Smooth muscle cell (in vitro differentiated cells): ENCODE measurements around the gene CNTNAP2. TPM values are rescaled to one million over a fixed set of nuclear protein-coding genes. Genes with fewer than 3 reads are reported as not detected.

Experiments used
- DNase-seq: peaks from one replicate; lab custom pipeline; 2025; ENCODE audit not compliant: unreplicated experiment; lab: John Stamatoyannopoulos, UW
- H2AFZ ChIP-seq: fragments of 200-600 bp; sonication (generic); 2 replicates; pipeline ENCODE4 v1.6.0; 2016; ENCODE audit warnings: antibody characterized with exemption, low read depth, mild to moderate bottlenecking
- H3F3A ChIP-seq: fragments of 200-600 bp; sonication (generic); 2 replicates; pipeline ENCODE4 v1.6.0; 2017; ENCODE audit warnings: antibody characterized with exemption, low read depth
- H3K27ac ChIP-seq: fragments of 200-600 bp; sonication (generic); 2 replicates; pipeline ENCODE4 v1.5.1; 2016; ENCODE audit warnings: low read depth, mild to moderate bottlenecking
- H3K27me3 ChIP-seq: fragments of 200-600 bp; sonication (generic); 2 replicates; pipeline ENCODE4 v1.6.1; 2016; ENCODE audit warnings: low read depth, mild to moderate bottlenecking
- H3K36me3 ChIP-seq: fragments of 200-600 bp; sonication (generic); 2 replicates; pipeline ENCODE4 v1.5.1; 2016; ENCODE audit warnings: low read depth
- H3K4me1 ChIP-seq: fragments of 200-600 bp; sonication (generic); 2 replicates; pipeline ENCODE4 v1.5.1; 2016; ENCODE audit warnings: low read depth
- H3K4me2 ChIP-seq: fragments of 200-600 bp; sonication (generic); 2 replicates; pipeline ENCODE4 v1.6.0; 2016; ENCODE audit warnings: mild to moderate bottlenecking
- H3K4me3 ChIP-seq: fragments of 200-600 bp; sonication (generic); 2 replicates; pipeline ENCODE4 v1.5.1; 2016; ENCODE audit warnings: mild to moderate bottlenecking
- H3K79me2 ChIP-seq: fragments of 200-600 bp; sonication (generic); 2 replicates; pipeline ENCODE4 v1.6.0; 2016; ENCODE audit warnings: low read depth, mild to moderate bottlenecking
- H3K9ac ChIP-seq: fragments of 200-600 bp; sonication (generic); 2 replicates; pipeline ENCODE4 v1.6.0; 2016; ENCODE audit warnings: low read depth
- H3K9me3 ChIP-seq: fragments of 200-600 bp; sonication (generic); replicated peaks from 2 replicates; pipeline ENCODE4 v1.5.1; 2016; ENCODE audit warnings: low read depth
- H4K20me1 ChIP-seq: fragments of 200-600 bp; sonication (generic); 2 replicates; pipeline ENCODE4 v1.6.0; 2016; ENCODE audit warnings: low read depth
- CTCF ChIP-seq: fragments of 200-600 bp; sonication (generic); IDR thresholded peaks from 2 replicates; pipeline ENCODE4 v1.5.1; 2017; ENCODE audit warnings: borderline replicate concordance, mild to moderate bottlenecking, antibody characterized with exemption; ENCODE audit not compliant: insufficient read depth, poor library complexity, severe bottlenecking
- WGBS: methylation state at CpG from one replicate; pipeline ENCODE4 v1.1.7; 2016; ENCODE audit warnings: low lambda C conversion rate; 5-methylcytosine and 5-hydroxymethylcytosine counted together
- polyA plus RNA-seq: library from polyadenylated mRNA; unstranded; fragments of >200 nt; fragmentation: Nextera tagmentation; extraction: Ambion mirVana; gene quantifications from 2 replicates; pipeline ENCODE4 v1.2.1, GENCODE V29; 2016
- total RNA-seq: library from RNA; depleted of rRNA; stranded (reverse); fragments of >200 nt; gene quantifications from 2 replicates; pipeline ENCODE4 v1.2.3, GENCODE V29; 2014

CNTNAP2 gene
- total and polyA plus RNA-seq, 2 experiments from 2014 or later: 1.7 to 9.0 TPM

- Histone ChIP-seq H3K27ac (no peak overlapping the region), H3K4me1 (no peaks in the 10 kb centered on the region), H3K9me3 (no peaks in the 10 kb centered on the region), H3K79me2 (no peaks in the 10 kb centered on the region), H3K4me3 (no peak overlapping the region), H3K4me2 (no peak overlapping the region), H4K20me1 (no peaks in the 10 kb centered on the region), H3K27me3 (no peaks in the 10 kb centered on the region), H2AFZ (no peak overlapping the region), H3K9ac (no peak overlapping the region), H3K36me3 (no peaks in the 10 kb centered on the region), H3F3A (no peaks in the 10 kb centered on the region)
- no peak for DNase-seq
- WGBS: 94% methylated on average over 2 of the region's 2 CpGs
- TF ChIP-seq CTCF: no peak
These were observed 727.8 kb downstream of the CNTNAP2 start for GRCh38 chr7:146844405-146844804.

GRCh38 chr7:146858690-146859089 lies 742.1 kb downstream of the CNTNAP2 start:
- H3K9ac ChIP-seq: no peak overlapping the region
- no peaks in the 10 kb centered on the region for H4K20me1 ChIP-seq
- no peak for DNase-seq
- H3K36me3 ChIP-seq: no peaks in the 10 kb centered on the region
- no peaks in the 10 kb centered on the region for H3K9me3 ChIP-seq
- no peaks in the 10 kb centered on the region for H3K79me2 ChIP-seq
- H3K4me1 ChIP-seq: no peaks in the 10 kb centered on the region
- TF ChIP-seq CTCF: no peak
- H2AFZ ChIP-seq: no peak overlapping the region
- no peak overlapping the region for H3K4me2 ChIP-seq
- no peak overlapping the region for H3K27ac ChIP-seq
- H3F3A ChIP-seq: no peaks in the 10 kb centered on the region
- H3K27me3 ChIP-seq: no peaks in the 10 kb centered on the region
- H3K4me3 ChIP-seq: no peak overlapping the region

GRCh38 chr7:146861701-146862100 lies 745.1 kb downstream of the CNTNAP2 start:
- H3K9me3 ChIP-seq: no peaks in the 10 kb centered on the region
- no peaks in the 10 kb centered on the region for H3K27me3 ChIP-seq
- H3K27ac ChIP-seq: no peak overlapping the region
- H3K4me1 ChIP-seq: no peaks in the 10 kb centered on the region
- DNase-seq: no peak
- H3K36me3 ChIP-seq: no peaks in the 10 kb centered on the region
- whole genome bisulfite sequencing: 85% methylated on average over 4 of the region's 4 CpGs
- H3K4me3 ChIP-seq: no peak overlapping the region
- H3K4me2 ChIP-seq: no peak overlapping the region
- H3F3A ChIP-seq: no peaks in the 10 kb centered on the region
- no peaks in the 10 kb centered on the region for H4K20me1 ChIP-seq
- no peaks in the 10 kb centered on the region for H3K79me2 ChIP-seq
- H2AFZ ChIP-seq: no peak overlapping the region
- no peak for TF ChIP-seq CTCF
- no peak overlapping the region for H3K9ac ChIP-seq

- Histone ChIP-seq H2AFZ (no peak overlapping the region), H4K20me1 (no peaks in the 10 kb centered on the region), H3K9me3 (no peaks in the 10 kb centered on the region), H3K9ac (no peak overlapping the region), H3K27me3 (no peaks in the 10 kb centered on the region), H3F3A (no peaks in the 10 kb centered on the region), H3K27ac (no peak overlapping the region), H3K36me3 (no peaks in the 10 kb centered on the region), H3K79me2 (no peaks in the 10 kb centered on the region), H3K4me2 (no peak overlapping the region), H3K4me1 (no peaks in the 10 kb centered on the region), H3K4me3 (no peak overlapping the region)
- no peak for TF ChIP-seq CTCF
- no peak for DNase-seq
- 84% methylated on average over 2 of the region's 2 CpGs for WGBS
These were observed 745.8 kb downstream of the CNTNAP2 start for GRCh38 chr7:146862415-146862814.
